Measurements from ENCODE around the gene GUCD1. TPM values are rescaled to one million over a fixed set of nuclear protein-coding genes. Genes with fewer than 3 reads are reported as not detected.

Gene GUCD1
- total and polyA plus RNA-seq, 10 of the 15 experiments (the other 5 are each of a cell fraction or from before 2014, with no cell fraction given), result 56.0 to 177 (median 88.2) TPM

DNA sequence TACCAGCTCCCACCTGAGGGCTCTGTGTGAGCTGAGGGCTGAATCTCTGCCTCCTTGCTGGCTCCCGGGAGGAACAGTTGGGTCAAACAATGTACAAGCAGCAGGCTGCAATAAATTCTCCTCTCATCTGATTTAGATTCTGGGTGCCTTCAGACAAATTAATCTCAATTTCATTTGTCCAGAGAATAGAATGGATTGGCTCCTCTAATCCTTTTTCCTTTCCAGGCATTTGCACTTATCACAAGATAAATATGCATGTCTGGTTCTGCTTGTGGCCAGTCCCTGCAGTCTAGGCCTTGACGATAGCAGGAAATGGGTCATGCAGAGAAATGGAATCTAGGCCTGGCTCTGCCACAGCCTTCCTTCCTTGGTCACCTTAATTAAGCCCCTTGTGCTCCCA lies 31.1 kb downstream of the GUCD1 start (continued):
- TF ChIP-seq NKRF (conservative IDR thresholded peaks at IDR 0.05), result no peak
- no peak for TF ChIP-seq TCF3 (IDR thresholded peaks at IDR 0.05; ENCODE audit: borderline replicate concordance, insufficient read depth, low read depth, low read length)
- TF ChIP-seq PBX3 (IDR thresholded peaks at IDR 0.05; ENCODE audit: insufficient replicate concordance, low read depth, low read length), result no peak
- TF ChIP-seq SREBF1 (IDR thresholded peaks at IDR 0.05; ENCODE audit: low read length), result no peak
- TF ChIP-seq BACH1 (IDR thresholded peaks at IDR 0.05; ENCODE audit: borderline replicate concordance), result no peak
- TF ChIP-seq IKZF2 (IDR thresholded peaks at IDR 0.05), result no peak
- no peak for TF ChIP-seq TCF7 (IDR thresholded peaks at IDR 0.05; ENCODE audit: borderline replicate concordance)
- no peak for TF ChIP-seq KLF5 (IDR thresholded peaks at IDR 0.05; ENCODE audit: partially characterized antibody)

GRCh38 chr22:24521791-24522245 lies 33.1 kb downstream of the GUCD1 start:
- ATAC-seq (peak; percentile 88), FAIRE-seq (peak; percentile 35), DNase-seq (ENCODE audit: low read depth, low spot score) (no peak)
- H3K9me3 ChIP-seq (replicated peaks; ENCODE audit: control insufficient read depth, insufficient read depth, low read length), result no peaks in the 10 kb centered on the region
- peak overlapping the region; percentile 24; the same call in 1 of the 2 replicates for H3K4me2 ChIP-seq (ENCODE audit: control insufficient read depth, insufficient read depth)
- SMC1A ChIA-PET (ENCODE audit: uncharacterized antibody, unreplicated experiment), result interaction anchor here (0.6 to 7.7 kb wide), 17 partner anchors 11 to 233 kb away, joined by 3 to 113 read pairs (median 5); partner anchors contain the start of gene ADORA2A
- no peaks in the 10 kb centered on the region for H3K79me2 ChIP-seq (ENCODE audit: control insufficient read depth, insufficient read depth, low read length)
- no peaks in the 10 kb centered on the region for H3K27me3 ChIP-seq (replicated peaks in 1 of 2; ENCODE audit: control insufficient read depth in 2 of 2, insufficient read depth in 2 of 2, low read length in 1 of 2)
- H2AFZ ChIP-seq (ENCODE audit: control insufficient read depth, low read depth, low read length), result peak overlapping the region; percentile 74
- no peaks in the 10 kb centered on the region for H3K36me3 ChIP-seq (ENCODE audit: control insufficient read depth in 2 of 2, insufficient read depth in 2 of 2, low read length in 1 of 2)
- CTCF ChIA-PET, result interaction anchor here (0.6 to 11.7 kb wide), 31 partner anchors 9 to 283 kb away, joined by 3 to 213 read pairs (median 4); partner anchors contain the start of gene ADORA2A
- H4K20me1 ChIP-seq (ENCODE audit: control insufficient read depth, insufficient read depth), result no peaks in the 10 kb centered on the region
- BruUV-seq (replicated peaks), result no TSS peak
- in situ Hi-C loops (cut with MboI) (loop anchor here (5.0 kb wide), 1 partner anchor 200 kb away; no protein-coding TSS in a partner anchor), intact Hi-C loops (cut with micrococcal nuclease; ENCODE audit: unreplicated experiment) (loop anchor here (1.0 kb wide), 1 partner anchor 197 kb away; no protein-coding TSS in a partner anchor)
- RAD21 ChIA-PET (ENCODE audit: unreplicated experiment), result interaction anchor here (0.6 to 3.8 kb wide), 16 partner anchors 7 to 250 kb away, joined by 3 to 64 read pairs (median 4); partner anchors contain the start of gene ADORA2A
- H3K4me3 ChIP-seq, result no peak overlapping the region
- H3K27ac ChIP-seq (ENCODE audit: control insufficient read depth, insufficient read depth), result no peak overlapping the region
- H3K9ac ChIP-seq (ENCODE audit: control insufficient read depth, insufficient read depth, low read length), result no peak overlapping the region
- 23% methylated on average over 8 of the region's 8 CpGs for WGBS (ENCODE audit: insufficient coverage, insufficient replicate concordance, low lambda C conversion rate, missing lambda C conversion rate)
- peaks cover 10% of the 10 kb centered on the region for H3K4me1 ChIP-seq (ENCODE audit: control insufficient read depth, insufficient read depth, low read length)
- POLR2A ChIA-PET, result interaction anchor here (1.5 to 3.5 kb wide), 3 partner anchors 12 to 19 kb away, joined by 10 to 14 read pairs (median 11); no protein-coding TSS in a partner anchor
- TF ChIP-seq IKZF1 (conservative IDR thresholded peaks at IDR 0.05), result peak; percentile 44
- TF ChIP-seq TCF12 (IDR thresholded peaks at IDR 0.05; ENCODE audit: low read depth, low read length), result no peak
- no peak for TF ChIP-seq GATAD2B (conservative IDR thresholded peaks at IDR 0.05; ENCODE audit: low read depth)
- TF ChIP-seq SMC3 (IDR thresholded peaks at IDR 0.05; ENCODE audit: borderline replicate concordance, low read length), result peak; percentile 65; the same call in 1 of the 2 replicates
- TF ChIP-seq EED (IDR thresholded peaks at IDR 0.05; ENCODE audit: low read depth), result peak; percentile 34; the same call in 1 of the 2 replicates
- TF ChIP-seq RAD21 (IDR thresholded peaks at IDR 0.05; ENCODE audit: insufficient read depth, low read depth, low read length), result peak; percentile 82
- TF ChIP-seq FOXK2 (IDR thresholded peaks at IDR 0.05), result no peak
- 0 out of 2 replicates have a peak, but pooled peaks have one; percentile 10 for TF ChIP-seq MTA2 (IDR thresholded peaks at IDR 0.05; ENCODE audit: low read depth)
- peak in 1 of 2 experiments; percentile 24; a peak in 1 of 4 replicates for TF ChIP-seq IKZF2 (IDR thresholded peaks at IDR 0.05)
- TF ChIP-seq YY1 (IDR thresholded peaks at IDR 0.05; ENCODE audit: low read depth, low read length), result 0 out of 2 replicates have a peak, but pooled peaks have one; percentile 19
- peak; percentile 61; the same call in 1 of the 2 replicates for TF ChIP-seq SMARCA5 (IDR thresholded peaks at IDR 0.05)
- no peak for TF ChIP-seq CREB1 (IDR thresholded peaks at IDR 0.05; ENCODE audit: low read depth)
- no peak for TF ChIP-seq SUZ12 (IDR thresholded peaks at IDR 0.05; ENCODE audit: unreplicated experiment)

Measured in GM12878 (cell line).